Smooth muscle cell (in vitro differentiated cells): ENCODE measurements around the gene CHST8. TPM values are rescaled to one million over a fixed set of nuclear protein-coding genes. Genes with fewer than 3 reads are reported as not detected.

Source experiments
- DNase-seq: peaks from one replicate; lab custom pipeline; 2025; ENCODE audit not compliant: unreplicated experiment; lab: John Stamatoyannopoulos, UW
- H2AFZ ChIP-seq: fragments of 200-600 bp; sonication (generic); 2 replicates; pipeline ENCODE4 v1.6.0; 2016; ENCODE audit warnings: antibody characterized with exemption, low read depth, mild to moderate bottlenecking
- H3F3A ChIP-seq: fragments of 200-600 bp; sonication (generic); 2 replicates; pipeline ENCODE4 v1.6.0; 2017; ENCODE audit warnings: antibody characterized with exemption, low read depth
- H3K27ac ChIP-seq: fragments of 200-600 bp; sonication (generic); 2 replicates; pipeline ENCODE4 v1.5.1; 2016; ENCODE audit warnings: low read depth, mild to moderate bottlenecking
- H3K27me3 ChIP-seq: fragments of 200-600 bp; sonication (generic); 2 replicates; pipeline ENCODE4 v1.6.1; 2016; ENCODE audit warnings: low read depth, mild to moderate bottlenecking
- H3K36me3 ChIP-seq: fragments of 200-600 bp; sonication (generic); 2 replicates; pipeline ENCODE4 v1.5.1; 2016; ENCODE audit warnings: low read depth
- H3K4me1 ChIP-seq: fragments of 200-600 bp; sonication (generic); 2 replicates; pipeline ENCODE4 v1.5.1; 2016; ENCODE audit warnings: low read depth
- H3K4me2 ChIP-seq: fragments of 200-600 bp; sonication (generic); 2 replicates; pipeline ENCODE4 v1.6.0; 2016; ENCODE audit warnings: mild to moderate bottlenecking
- H3K4me3 ChIP-seq: fragments of 200-600 bp; sonication (generic); 2 replicates; pipeline ENCODE4 v1.5.1; 2016; ENCODE audit warnings: mild to moderate bottlenecking
- H3K79me2 ChIP-seq: fragments of 200-600 bp; sonication (generic); 2 replicates; pipeline ENCODE4 v1.6.0; 2016; ENCODE audit warnings: low read depth, mild to moderate bottlenecking
- H3K9ac ChIP-seq: fragments of 200-600 bp; sonication (generic); 2 replicates; pipeline ENCODE4 v1.6.0; 2016; ENCODE audit warnings: low read depth
- H3K9me3 ChIP-seq: fragments of 200-600 bp; sonication (generic); replicated peaks from 2 replicates; pipeline ENCODE4 v1.5.1; 2016; ENCODE audit warnings: low read depth
- H4K20me1 ChIP-seq: fragments of 200-600 bp; sonication (generic); 2 replicates; pipeline ENCODE4 v1.6.0; 2016; ENCODE audit warnings: low read depth
- WGBS: methylation state at CpG from one replicate; pipeline ENCODE4 v1.1.7; 2016; ENCODE audit warnings: low lambda C conversion rate; 5-methylcytosine and 5-hydroxymethylcytosine counted together
- polyA plus RNA-seq: library from polyadenylated mRNA; unstranded; fragments of >200 nt; fragmentation: Nextera tagmentation; extraction: Ambion mirVana; gene quantifications from 2 replicates; pipeline ENCODE4 v1.2.1, GENCODE V29; 2016
- total RNA-seq: library from RNA; depleted of rRNA; stranded (reverse); fragments of >200 nt; gene quantifications from 2 replicates; pipeline ENCODE4 v1.2.3, GENCODE V29; 2014
- TF ChIP-seq, protein P1 (sequence below): fragments of 200-600 bp; sonication (generic); IDR thresholded peaks from 2 replicates; pipeline ENCODE4 v1.5.1; 2017; ENCODE audit warnings: borderline replicate concordance, mild to moderate bottlenecking, antibody characterized with exemption; ENCODE audit not compliant: insufficient read depth, poor library complexity, severe bottlenecking

CHST8 gene
- total and polyA plus RNA-seq, 2 experiments from 2014 or later: not detected

DNA sequence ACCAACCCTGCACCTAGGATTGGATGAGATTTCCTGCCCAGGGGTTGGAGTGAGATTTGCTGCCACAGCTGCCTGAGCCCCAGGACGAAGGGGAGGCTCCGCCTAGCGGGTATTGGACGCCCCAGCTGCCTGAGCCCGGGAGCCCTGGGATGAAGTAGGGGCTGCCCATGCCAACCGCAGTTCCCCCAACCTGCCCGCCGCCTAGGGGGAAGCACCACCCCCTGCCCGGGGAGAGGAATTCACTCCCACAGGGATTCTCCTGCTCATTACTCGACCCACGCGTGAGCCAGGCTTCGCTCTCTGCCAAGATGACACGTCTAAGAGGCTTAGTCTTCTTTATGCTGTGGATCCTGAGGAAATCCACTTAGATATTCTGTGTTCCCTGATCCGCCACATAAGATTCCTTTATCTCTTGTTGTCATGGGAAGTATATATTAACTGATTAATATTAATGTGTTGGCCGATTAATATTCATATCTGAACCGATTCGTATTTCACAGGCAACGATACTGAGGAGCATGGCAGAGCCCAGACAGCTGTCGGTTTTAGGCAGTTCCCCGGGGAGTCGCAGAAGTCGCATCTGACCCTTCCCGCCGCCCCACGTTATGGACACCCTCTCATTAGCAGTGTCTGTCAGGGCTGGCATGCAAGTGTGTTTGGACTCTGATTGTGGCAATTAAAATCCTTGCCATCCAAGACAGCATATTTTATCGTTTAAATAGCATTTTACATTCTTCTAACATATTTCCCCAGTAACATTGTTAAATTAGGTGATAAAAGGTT, 130.5 kb downstream of the CHST8 start:
- H3K4me3 ChIP-seq: no peak overlapping the region
- no peaks in the 10 kb centered on the region for H3F3A ChIP-seq
- no peaks in the 10 kb centered on the region for H4K20me1 ChIP-seq
- TF ChIP-seq, protein P1, sequence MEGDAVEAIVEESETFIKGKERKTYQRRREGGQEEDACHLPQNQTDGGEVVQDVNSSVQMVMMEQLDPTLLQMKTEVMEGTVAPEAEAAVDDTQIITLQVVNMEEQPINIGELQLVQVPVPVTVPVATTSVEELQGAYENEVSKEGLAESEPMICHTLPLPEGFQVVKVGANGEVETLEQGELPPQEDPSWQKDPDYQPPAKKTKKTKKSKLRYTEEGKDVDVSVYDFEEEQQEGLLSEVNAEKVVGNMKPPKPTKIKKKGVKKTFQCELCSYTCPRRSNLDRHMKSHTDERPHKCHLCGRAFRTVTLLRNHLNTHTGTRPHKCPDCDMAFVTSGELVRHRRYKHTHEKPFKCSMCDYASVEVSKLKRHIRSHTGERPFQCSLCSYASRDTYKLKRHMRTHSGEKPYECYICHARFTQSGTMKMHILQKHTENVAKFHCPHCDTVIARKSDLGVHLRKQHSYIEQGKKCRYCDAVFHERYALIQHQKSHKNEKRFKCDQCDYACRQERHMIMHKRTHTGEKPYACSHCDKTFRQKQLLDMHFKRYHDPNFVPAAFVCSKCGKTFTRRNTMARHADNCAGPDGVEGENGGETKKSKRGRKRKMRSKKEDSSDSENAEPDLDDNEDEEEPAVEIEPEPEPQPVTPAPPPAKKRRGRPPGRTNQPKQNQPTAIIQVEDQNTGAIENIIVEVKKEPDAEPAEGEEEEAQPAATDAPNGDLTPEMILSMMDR: no peak
- H3K27me3 ChIP-seq: no peaks in the 10 kb centered on the region
- H2AFZ ChIP-seq: no peak overlapping the region
- no peaks in the 10 kb centered on the region for H3K4me1 ChIP-seq
- no peaks in the 10 kb centered on the region for H3K36me3 ChIP-seq
- DNase-seq: no peak
- no peak overlapping the region for H3K4me2 ChIP-seq
- H3K9ac ChIP-seq: no peak overlapping the region
- H3K27ac ChIP-seq: no peak overlapping the region
- 82% methylated on average over 27 of the region's 27 CpGs for WGBS
- no peaks in the 10 kb centered on the region for H3K9me3 ChIP-seq
- no peaks in the 10 kb centered on the region for H3K79me2 ChIP-seq

DNA sequence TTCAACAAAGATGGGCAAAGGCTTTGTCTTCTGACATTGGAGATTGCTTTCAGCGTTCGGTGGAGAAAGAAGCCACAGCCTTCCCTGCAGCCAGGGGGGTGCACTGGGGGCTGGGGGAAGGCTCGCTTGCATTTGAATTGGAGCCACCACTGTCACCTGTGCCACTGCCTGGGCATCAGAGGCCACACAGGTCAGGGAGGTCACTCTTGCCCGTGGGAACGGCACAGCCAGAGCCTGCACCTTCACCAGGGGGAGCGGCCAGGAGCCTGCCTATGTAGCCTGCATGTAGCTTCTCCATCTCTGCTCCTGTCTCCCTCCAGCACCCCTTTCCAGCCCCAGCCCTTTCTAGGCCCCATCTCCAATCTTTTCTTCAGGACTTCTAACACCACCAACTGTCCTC, 131.2 kb downstream of the CHST8 start:
- H3K27ac ChIP-seq: no peak overlapping the region
- H3K4me3 ChIP-seq: no peak overlapping the region
- H2AFZ ChIP-seq: no peak overlapping the region
- H4K20me1 ChIP-seq: no peaks in the 10 kb centered on the region
- no peaks in the 10 kb centered on the region for H3K9me3 ChIP-seq
- H3K4me2 ChIP-seq: no peak overlapping the region
- no peaks in the 10 kb centered on the region for H3F3A ChIP-seq
- no peaks in the 10 kb centered on the region for H3K27me3 ChIP-seq
- DNase-seq: no peak
- no peaks in the 10 kb centered on the region for H3K36me3 ChIP-seq
- H3K4me1 ChIP-seq: no peaks in the 10 kb centered on the region
- no peak overlapping the region for H3K9ac ChIP-seq
- TF ChIP-seq, protein P1: no peak
- H3K79me2 ChIP-seq: no peaks in the 10 kb centered on the region
- WGBS: 85% methylated on average over 6 of the region's 6 CpGs

DNA sequence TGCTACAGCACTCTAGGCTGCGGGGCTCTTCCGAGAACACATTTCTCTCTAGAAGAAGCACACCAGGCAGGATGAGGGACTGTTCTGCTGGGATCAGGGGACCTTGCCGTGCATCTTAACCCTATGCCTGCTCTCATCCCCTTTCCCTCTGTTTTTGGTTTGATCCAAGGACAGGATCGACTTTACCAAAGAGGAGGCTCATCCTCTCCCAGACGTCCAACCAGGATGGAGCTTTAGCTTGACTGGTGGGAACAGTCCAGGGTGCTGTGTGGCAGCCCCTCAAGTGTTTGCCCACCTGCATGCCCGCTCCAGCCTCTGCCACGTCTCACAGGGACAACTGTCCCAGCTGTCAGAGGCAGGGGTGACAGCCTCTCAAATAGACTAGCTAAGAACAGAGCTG, 132.6 kb downstream of the CHST8 start:
- H3K4me3 ChIP-seq: no peak overlapping the region
- H3F3A ChIP-seq: no peaks in the 10 kb centered on the region
- 72% methylated on average over 7 of the region's 7 CpGs for WGBS
- H3K36me3 ChIP-seq: no peaks in the 10 kb centered on the region
- H3K4me2 ChIP-seq: no peak overlapping the region
- H3K79me2 ChIP-seq: no peaks in the 10 kb centered on the region
- H3K9me3 ChIP-seq: no peaks in the 10 kb centered on the region
- no peak overlapping the region for H2AFZ ChIP-seq
- no peaks in the 10 kb centered on the region for H3K27me3 ChIP-seq
- no peaks in the 10 kb centered on the region for H4K20me1 ChIP-seq
- no peak for DNase-seq
- no peak overlapping the region for H3K27ac ChIP-seq
- TF ChIP-seq, protein P1: no peak
- no peaks in the 10 kb centered on the region for H3K4me1 ChIP-seq
- no peak overlapping the region for H3K9ac ChIP-seq
